IPS DF 4.7 (cell line): ENCODE measurements around the gene IRAK1BP1.
"Not testable (repeated sequence)": the region's sequence is repeated elsewhere in the genome, so short reads cannot be mapped to it uniquely, and the experiment has no call there.

Experiments used
- DNase-seq: peaks from one replicate; pipeline ENCODE4 v3.0.0-alpha.2; 2013; ENCODE audit warnings: low spot score; ENCODE audit errors: extremely low read depth

IRAK1BP1 gene, protein sequence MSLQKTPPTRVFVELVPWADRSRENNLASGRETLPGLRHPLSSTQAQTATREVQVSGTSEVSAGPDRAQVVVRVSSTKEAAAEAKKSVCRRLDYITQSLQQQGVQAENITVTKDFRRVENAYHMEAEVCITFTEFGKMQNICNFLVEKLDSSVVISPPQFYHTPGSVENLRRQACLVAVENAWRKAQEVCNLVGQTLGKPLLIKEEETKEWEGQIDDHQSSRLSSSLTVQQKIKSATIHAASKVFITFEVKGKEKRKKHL

DNA sequence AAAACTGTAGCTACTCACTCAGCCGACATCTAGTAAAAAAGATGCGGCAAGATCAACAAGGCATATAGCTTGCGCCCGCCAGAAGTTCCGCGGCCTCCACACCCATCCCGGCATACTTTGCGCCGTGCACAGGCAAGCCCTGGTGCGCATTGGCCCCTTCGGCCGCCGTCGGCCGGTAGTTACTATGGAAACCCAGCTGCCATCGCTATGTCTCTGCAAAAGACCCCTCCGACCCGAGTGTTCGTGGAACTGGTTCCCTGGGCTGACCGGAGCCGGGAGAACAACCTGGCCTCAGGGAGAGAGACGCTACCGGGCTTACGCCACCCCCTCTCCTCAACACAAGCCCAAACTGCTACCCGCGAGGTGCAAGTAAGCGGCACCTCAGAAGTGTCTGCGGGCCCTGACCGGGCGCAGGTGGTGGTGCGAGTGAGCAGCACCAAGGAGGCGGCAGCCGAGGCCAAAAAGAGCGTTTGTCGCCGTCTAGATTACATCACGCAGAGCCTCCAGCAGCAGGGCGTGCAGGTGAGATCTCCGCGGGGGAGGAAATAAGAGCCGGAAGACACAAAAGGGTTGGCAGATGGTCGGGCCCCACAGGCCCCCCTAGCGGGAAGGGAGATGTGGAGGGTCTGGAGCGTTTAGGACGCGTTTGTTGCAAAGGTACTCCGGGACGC is at the start of gene IRAK1BP1:
Gene IRAK1BP1 (plus strand): TSS at position 182 of the 671 bp plus-strand sequence. CDS start 26 bp downstream, at position 208.
- peak; percentile 53 for DNase-seq

DNA sequence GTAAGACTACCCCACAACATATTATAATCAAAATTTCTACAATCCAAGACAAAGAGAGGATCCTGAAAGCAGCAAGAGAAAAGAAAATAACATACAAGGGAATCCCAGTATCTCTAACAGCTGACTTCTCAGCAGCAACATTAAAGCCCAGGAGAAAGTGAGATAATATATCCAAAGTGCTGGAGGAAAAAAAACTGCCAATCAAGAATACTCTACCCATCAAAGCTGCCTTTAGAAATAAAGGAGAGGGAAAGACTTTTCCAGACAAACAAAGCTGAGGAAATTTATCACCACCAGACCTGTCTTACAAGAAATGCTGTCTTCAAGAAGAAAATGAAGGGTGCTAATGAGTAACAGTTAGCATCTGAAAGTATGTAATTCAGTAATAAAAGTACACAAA is 43.3 kb upstream of the IRAK1BP1 start:
- no peak for DNase-seq

DNA sequence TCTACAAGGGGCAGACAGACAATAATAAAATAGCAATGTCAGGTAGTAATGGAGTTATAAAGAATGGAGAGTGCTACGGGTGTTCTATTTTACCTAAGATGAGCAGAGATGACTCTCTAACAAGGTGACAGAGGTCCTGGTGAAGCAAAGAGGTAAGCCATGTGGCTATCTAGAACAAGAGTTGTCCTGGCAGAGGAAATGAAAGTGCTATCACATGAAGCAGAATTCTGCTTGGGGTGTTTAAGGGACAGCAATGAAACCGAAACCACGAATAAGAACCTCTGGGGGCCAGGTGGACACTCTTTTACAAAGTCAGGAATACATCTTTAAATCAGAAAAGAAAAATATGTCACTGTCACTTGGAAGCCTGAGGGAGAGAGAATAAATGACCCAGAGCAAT is 37.9 kb upstream of the IRAK1BP1 start:
- no peak for DNase-seq

DNA sequence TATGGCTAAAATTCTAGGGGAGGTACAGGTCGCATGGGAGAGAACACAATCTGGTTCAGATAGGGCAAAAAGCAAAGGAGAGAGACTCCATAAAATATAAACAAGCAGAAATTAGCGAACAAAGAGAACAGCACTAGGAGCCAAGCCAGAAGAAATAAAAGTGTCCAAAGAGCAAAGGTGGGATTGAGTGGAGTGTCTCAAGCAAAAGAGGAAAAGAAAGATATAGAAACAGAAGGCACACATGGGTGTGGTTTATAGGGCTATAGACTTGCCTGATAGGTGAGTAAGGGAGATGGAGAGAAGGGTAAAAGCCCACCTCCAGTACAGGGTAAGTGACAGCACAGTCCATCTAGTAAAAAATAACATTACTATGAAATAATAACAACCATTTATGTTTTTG is 36.5 kb upstream of the IRAK1BP1 start:
- no peak for DNase-seq

DNA sequence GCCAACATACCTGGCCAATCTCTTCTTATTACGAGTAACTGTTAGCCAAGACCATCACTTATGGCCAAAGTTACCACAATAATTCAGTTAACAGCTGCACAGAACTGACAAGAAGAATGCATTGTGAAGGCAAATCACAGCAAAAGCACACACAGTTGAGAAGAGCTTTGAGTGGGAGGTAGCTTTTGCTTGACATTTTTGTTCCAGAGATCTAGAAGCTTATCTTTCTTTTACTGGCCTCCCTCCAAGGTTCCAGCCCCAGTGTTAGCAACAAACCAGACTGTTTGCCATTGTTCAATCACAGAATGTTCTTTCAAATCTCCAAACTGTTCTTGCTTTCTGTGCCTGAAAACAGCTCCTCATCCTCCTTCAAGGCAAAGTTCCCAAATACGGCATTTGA is 35.9 kb upstream of the IRAK1BP1 start:
- DNase-seq, result no peak

DNA sequence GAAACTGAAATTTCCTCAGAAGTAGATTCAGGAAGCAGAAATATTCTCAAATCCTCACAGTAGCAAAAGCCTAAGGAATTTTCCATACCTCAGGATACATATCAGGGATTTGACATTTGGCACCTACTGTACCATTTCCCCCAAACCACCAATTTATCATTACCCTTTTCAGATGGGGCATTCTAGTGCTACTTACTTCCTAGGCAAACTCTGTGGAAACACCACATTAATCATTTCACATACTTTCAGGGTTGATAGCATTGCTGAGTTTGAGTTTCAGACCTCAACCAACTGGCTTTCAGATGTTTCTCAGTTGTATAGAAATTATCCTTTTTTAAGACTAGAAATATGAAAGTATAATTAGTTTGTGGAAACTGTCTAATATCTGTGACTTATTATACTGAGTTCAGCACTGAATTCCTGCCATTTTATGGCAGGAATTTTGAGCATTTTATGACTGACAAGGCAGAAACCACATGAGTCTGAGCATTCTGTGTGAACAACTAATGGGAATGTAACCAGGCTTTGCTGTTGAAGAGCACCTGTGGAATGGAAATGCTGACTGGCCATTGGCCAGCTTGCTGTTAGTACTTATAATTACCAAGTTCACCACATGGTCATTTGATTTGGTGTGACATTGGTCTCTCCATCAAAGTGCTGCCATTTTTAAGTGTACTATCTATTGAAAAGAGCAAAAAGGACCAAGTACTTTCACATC is 35.1 kb upstream of the IRAK1BP1 start:
- no peak for DNase-seq

DNA sequence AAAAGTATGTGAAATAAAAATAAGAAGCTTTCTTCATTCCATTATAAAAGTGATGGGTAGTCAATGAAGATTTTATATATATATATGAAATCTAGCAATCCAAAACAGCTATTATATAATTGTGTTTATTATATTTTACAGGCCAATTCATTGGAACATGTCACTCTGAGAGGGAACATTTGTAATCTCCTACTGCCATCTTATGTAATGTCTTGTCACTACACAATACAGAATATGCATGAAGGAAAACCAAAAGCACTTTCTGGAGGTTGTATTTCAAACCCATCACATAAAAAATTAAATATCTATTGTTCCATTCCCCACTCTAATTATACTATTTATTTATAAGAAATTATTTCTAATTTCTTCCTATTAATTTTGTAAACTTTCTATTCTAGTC is 31.5 kb upstream of the IRAK1BP1 start:
- DNase-seq, result no peak

DNA sequence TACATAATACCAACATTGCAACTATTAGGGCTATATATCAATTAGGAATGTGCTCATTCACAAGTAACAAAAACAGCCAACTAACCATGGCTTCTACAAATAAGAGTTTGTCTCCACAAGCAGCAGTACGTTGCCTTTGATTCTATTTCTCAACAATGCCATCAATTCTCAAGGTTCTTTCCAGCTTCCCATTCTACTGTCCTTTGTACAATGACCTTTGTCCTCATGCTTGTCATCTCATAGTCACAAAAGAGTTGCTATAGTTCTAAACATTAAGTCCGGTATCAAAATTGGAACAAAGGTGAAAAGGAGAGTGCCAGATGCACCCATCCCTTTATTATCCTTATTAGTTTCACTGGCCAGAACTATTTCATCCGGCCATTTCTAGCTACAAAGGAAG is 30.8 kb upstream of the IRAK1BP1 start:
- no peak for DNase-seq

DNA sequence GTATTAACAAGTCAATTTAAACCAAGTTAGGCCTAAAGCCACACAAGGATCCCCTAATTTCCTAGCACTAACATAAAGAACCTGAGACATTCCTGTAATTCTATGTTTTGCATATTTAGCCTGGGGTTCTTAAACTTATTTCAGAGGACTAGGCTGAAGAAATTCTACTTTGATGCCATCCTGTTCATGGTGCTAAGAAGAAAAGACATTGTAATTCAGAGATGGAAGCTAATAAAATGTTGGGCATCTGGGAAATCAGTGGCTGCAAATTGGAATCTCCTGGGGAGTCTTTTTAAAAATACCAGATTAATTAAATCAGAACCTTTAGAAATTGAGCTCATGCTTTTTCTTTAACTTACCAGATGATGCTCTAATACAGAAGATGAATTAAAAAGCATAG is 26.2 kb upstream of the IRAK1BP1 start:
- no peak for DNase-seq

DNA sequence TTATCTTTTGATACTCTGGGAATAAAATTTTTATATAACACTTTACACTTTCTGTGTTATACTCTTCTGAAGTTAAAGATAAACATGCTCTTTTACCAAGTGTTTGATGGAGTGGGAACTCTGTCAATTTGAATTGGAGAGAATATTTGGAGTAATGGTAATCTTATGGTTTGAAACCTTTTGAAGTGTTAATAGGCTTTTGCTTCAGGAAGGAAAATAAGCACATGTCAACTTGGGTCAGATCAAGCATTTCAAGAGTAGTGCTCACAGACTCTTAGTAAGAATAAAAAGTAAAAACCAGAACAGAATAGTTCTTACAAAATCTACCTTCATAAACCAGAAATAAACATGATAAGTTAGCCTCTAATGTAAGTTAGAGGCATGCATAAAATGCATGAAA is 24.4 kb upstream of the IRAK1BP1 start:
- no peak for DNase-seq

DNA sequence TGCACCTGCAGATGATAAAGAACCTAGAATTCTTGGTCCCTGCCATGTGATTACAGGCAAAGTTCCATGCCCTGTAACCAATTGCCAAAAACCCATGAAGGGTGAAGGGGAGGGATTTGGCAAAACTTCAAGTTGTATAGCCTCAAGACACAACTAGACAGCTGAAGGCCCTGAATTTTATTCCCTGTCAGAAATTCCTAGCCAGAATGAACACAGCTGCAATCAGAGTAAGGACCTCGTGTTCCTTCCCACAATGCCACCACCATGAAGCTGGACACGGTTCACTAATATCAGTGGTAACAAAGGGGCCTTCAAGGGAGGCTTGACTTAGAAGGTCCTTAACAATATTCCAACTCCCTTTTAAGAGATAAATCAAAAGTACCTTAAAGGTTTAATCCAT is 22.5 kb upstream of the IRAK1BP1 start:
- no peak for DNase-seq

DNA sequence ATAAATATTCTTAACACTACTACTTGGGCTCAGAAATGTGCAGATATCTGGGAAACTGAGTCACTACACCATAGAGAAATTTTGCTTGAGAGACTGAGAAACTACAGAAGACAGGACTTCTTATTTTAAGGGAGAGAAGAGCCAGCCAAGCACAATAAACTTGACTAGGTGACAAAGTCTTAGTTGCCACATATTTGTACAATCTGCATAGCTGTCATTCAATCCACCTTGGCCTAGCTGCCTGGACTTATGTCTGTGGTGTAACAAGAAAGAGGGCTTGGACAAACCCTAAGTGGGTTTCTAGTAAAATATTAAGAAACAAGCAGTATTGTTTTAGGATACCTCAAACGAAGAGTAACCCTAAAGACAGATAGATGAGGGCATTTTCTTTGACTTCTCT is 21.8 kb upstream of the IRAK1BP1 start:
- no peak for DNase-seq

DNA sequence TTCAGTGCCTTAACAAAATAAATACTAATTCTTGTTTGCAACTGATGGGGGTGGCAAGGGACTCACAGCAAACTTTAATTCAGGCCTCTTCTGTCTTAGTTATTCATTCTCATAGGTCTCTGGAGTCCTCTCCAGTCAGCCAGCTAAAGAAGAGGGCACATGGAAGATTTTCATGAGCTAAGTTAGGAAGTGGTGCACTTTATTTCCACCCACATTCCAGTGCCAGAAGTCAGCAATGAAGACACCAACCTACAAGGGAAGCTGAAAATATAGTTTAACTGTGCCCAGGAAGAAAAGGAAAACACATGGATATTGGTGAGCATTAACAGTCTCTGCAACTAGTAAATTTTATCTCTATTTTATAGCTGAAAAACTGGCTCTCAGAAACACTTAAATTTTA is 16.7 kb upstream of the IRAK1BP1 start:
- no peak for DNase-seq

DNA sequence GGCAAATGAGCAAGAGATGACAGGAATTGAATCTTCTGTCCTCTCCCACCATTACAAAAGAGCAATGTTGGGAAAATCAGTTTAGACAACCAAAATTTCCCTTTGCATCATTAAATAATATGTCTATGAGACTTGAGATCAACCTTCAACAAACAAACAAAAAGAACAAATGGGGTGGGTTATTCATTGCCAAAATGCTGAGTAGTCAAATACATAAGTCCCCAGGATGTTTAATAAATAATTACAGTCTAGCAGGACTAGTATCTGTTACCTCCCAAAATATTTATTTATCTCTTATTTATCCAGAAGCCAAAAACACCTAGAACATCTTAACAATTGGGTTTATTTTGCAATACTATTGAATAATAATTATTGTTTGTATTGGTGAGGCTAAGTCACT is 16.2 kb upstream of the IRAK1BP1 start:
- no peak for DNase-seq

DNA sequence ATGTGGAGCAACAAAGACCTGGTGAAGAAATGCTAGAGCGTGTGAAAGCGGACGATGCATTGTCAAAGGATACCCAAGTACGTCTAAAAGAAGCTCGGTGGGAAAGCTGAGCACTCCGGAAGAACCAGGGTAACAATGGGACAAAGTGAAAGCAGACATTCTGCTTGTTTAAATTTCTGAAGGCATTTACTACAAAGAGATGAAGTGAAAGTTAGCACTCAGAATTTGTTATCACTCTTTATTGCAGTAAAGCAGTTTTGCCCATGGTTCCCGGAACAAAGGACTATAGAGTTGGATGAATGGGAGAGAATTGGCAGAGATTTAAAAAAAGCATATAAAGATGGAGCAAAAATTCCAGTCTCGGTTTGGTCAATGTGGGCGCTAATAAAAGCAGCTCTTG is 12.8 kb upstream of the IRAK1BP1 start:
- no peak for DNase-seq

DNA sequence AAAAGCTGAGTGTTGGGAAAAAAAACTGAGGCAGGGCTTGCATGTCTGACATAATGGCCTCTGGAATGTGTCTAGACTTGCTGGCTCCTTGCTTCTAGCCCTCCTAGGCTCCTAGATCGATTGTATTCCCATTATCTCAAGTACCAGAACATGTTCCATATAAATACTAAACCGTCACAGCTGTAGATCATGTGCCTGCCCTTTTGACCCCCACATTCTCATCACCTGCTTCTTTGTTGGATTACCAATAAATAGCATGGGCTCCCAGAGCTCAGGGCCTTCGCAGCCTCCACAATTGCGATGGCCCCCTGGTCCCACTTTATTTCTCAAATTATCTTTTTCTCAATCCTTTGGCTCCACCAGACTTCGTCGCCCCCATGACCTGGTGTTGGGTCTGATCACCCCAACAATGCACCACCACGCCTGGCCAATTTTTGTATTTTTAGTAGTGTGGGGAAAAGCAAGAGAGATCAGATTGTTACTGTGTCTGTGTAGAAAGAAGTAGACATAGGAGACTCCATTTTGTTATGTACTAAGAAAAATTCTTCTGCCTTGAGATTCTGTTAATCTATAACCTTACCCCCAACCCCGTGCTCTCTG is 8.9 kb upstream of the IRAK1BP1 start:
- not testable (repeated sequence) for DNase-seq

DNA sequence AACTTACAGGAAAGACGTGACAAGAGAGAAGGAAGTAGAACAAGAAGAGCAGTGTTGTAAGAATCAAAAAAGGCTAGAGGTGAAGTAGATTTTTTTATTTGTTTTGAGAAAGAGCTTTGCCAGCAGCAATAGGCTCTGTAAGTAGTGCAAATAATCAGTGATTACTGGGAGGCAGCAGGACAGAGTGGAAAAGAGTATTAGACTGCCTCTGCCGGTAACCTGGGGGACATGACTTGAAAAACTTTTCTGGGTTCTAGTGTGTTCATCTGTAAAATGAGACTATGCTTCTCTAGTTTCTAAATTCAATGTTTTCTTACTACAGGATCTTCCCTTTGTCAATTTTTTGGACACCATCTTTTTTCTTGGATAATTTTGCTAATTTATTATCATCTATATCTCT is 5.8 kb upstream of the IRAK1BP1 start:
- no peak for DNase-seq

DNA sequence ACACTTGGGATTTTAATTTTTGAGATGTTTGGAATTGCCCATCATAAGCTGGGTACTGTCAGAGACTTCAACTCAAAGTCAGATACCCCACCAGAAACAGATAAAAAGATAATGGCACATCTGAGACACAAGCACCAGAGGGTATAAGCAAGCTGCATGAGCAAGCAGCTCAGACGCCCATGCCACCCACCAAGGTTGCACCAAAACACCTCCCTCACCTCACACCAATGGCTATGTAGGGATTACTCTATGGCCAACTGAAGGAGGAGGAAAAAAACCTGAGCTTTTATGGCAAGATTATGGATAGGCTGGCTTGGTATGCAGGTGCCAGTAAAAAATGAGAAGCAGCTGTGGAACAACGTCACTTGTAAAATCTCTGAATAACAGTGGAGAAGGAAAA is 3.8 kb upstream of the IRAK1BP1 start:
- DNase-seq, result no peak

DNA sequence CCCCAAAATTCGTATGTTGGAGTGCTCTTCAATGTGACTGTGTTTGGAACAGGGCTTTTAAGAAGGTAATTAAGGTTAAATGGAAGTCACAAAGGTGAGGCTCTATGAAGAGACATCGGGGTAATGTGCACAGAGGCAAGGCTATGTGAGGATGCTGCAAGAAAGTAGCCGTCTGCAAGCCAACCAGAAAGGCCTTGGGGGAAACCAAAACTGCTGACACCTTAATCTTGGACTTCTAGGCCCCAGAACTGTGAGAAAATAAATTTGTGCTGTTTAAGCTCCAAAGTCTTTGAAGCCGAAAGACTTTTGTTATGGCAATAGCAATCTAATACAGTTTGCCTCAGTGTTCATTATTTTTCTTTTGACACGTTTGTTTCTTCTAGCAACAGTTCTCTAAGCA is 2.4 kb upstream of the IRAK1BP1 start:
- no peak for DNase-seq

DNA sequence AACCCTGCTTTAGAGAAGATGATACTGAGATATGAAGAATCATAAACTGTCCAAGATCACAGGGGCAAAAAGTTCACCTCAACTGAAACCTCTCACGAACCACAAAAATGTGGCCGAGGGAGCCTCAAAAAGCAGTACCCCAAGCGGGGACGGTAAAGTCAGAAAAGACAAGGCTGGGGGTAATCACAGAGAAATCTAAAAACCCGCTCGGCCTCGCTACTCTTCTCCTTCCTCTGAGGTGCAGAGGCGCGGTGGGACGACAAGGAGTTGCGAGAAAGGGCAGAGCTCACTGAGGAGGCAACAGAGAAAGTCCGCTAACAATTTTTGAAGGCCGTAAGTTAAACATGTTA is 356 bp upstream of the IRAK1BP1 start:
- DNase-seq, result no peak

DNA sequence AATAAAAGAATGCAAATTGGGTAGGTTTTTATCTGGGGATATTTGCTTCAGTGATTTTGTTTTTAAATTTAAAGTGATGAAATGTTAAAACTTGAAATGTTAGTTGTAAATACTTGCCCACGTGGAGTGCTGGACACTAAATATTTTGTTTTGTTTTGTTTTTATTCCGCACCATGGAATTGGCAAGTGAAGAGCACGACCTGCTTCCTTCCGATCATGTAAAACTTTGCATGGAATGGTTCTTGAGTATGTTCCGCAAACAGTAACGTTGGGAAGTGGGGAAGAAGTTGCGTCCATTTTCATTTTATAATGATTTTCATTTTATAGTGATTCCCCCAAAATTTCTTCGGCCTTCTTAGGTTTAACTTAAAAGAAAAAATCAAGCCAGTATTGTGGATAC is 765 bp downstream of the IRAK1BP1 start:
- no peak for DNase-seq

DNA sequence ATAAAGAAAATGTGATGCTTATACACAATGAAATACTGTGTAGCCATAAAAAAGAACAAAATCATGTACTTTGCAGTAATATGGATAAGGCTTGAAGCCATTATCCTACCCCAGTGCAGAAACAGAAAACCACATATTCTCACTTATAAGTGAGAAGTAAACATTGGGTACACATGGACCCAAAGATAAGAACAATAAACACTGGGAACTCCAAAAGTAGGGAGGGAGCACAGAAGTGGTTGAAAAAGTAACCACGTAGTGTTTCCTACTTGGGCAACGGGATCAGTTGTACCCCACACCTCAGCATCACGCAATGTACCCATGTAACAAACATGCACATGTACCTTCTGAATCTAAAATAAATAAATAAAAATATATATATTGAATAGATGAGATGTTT is 8.2 kb downstream of the IRAK1BP1 start:
- DNase-seq, result no peak
